Suppressor macrophage treated with lipopolysaccharide for 1 hour (primary cell): Measurements from ENCODE around the gene NR6A1.
A peak's percentile ranks its signal among the peaks of the same experiment; 100 is the strongest.

ENCODE experiments used
- DNase-seq, 3 donors: peaks; one replicate each; pipeline ENCODE4 v3.0.0-alpha.2; 2020 to 2022

NR6A1 gene

DNA sequence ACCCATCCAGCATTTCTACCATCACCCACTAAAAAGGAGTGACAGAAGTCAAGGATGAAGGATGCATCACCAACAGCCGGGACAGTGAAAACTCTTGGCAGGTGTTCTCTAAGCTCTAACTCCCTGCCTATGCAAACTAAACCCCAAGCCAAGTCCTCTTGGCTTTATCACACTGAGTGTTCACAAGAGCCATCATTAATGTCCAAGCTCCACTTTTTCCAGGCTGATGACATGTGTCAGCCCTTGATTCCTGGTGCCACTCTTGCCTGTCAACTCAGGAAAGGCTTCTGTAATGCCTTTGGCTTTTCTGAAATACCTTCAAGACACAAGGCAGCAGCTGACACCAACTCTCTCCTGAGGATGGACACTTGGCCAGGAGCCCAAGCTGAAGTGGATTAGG, 86.9 kb downstream of the NR6A1 start:
- DNase-seq: no peak

DNA sequence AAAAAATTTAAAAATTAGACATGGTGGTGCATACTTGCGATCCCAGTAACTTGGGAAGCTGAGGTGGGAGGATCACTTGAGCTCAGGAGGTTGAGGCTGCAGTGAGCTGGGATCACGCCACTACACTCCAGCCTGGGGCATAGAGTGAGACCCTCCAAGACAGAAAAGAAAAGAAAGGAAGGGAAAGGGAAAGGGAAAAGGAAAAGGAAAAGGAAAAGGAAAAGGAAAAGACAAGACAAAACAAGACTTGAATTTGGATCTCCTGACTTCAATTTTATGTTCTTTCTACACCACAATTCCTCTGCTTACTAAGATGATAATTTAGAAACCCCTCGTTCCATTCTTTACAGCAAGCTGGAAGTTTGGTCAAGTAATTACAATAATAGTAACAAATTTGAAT, 88.1 kb downstream of the NR6A1 start:
- no peak for DNase-seq

DNA sequence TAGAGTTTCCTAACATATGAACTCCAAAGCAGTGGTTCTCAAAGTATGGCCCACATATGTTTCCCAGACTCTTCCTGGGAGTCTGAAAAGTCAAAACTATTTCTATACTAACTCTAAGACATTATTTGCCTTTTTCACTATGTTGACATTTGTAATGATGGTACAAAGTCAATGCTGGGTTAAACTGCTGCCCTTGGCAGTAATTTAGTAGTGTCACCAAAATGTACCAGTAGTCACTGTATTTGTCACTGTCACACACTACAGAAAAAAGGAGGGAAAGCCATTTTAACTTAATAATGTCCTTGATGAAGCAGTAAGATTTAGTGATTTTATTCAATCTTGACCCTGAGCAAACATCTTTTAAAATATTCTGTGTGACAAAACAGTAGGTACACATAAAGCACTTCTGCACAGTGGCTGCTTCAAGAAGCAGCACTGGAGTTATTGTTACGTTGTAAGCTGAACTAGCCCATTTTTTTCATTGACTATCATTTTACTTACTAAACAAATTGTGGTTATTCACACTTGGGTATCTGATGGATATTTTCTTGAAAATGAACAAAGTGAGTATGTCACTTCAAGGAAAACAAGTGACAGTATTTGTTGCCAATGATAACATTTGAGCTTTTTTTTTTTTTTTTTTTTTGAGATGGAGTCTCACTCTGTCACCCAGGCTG, 90.3 kb downstream of the NR6A1 start:
- no peak for DNase-seq

GRCh38 chr9:124680049-124680448, 91.1 kb downstream of the NR6A1 start:
- no peak for DNase-seq

DNA sequence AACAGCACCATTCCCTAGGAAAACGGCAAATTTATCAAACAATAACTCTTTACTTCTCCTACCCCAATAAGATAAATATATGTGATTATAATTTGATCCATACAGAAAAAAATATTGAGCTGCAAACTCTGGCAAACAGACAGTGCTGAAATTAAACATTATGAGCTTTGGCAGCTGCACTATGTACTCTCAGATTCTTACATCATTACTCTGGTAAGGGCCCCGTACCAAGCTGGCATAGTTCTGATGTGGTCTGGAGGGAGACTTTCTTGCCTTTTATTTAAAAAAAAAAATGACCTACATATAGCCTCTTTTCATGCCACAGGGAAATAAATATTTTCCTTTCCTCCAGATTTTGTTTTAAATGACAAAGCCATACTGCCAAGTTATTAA, 95.0 kb downstream of the NR6A1 start:
- DNase-seq: no peak

- DNase-seq: no peak
These were observed 95.6 kb downstream of the NR6A1 start for GRCh38 chr9:124675261-124676158.

- DNase-seq: no peak
These were observed 96.5 kb downstream of the NR6A1 start for GRCh38 chr9:124674651-124675050.

- no peak for DNase-seq
These were observed 98.0 kb downstream of the NR6A1 start for GRCh38 chr9:124673063-124673462.

DNA sequence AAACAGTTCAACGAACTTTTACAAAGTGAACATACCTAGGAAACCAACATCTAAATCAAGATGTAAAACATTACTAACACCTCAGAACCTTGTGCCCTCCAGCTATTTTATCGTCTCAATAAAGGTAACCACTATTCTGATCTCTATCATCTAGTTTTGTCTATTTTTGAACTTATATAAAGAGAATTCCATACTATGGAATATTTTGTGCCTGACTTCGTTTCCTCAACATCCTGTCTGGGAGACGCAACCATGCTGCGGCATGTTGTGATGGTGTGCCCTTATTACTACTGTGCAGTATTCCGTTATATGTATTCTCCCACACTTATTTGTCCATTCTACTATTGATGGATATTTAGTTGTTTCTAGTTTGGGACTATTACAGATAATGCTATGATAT, 99.2 kb downstream of the NR6A1 start:
- no peak for DNase-seq

DNA sequence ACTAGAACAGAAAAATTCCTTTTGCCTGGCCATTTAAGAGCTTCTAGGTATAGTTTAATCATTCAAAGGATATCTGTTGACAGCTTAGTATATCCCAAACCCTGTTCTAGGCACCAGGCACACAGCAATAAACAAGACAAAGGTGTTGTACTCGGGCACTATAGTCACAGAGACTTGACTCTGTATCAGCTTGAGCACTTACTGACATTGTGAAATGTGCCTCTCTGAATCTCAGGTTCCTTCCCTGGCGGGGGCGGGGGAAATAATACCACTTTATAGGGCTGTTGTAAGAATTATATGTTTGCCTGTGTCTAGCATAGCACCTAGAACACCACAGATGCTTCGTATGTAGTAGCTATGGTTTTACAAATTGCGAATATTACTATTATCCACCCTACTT, 104.5 kb downstream of the NR6A1 start:
- DNase-seq: no peak

DNA sequence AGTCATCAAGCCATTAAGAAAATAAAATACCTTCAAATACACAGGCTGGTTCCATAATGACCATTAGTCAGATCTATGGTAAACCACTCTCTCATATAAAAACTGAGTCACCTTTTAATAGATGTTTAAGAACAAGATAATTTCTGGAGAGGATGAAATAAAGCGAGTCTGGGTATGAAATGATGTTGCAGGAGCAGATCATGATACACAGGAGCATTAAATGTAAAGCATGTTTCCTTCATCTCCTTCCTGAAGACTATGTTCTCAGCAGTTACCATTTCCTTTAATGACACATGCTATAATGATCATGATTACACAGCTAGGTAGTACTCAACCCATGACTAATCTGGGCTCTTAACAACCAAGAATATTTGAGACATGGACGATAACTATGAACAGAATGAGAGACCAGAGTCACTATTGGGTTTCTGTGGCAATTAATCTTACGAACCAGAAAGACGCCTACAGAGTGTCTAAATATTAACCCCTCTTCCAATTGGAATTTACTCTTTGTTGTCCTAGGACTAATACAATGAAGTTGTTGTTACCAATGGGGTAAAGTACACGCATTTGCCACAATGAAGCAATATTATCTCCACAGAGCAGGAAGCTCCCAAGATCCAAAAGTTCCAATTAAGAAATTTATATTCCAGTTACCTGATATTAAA, 105.6 kb downstream of the NR6A1 start:
- DNase-seq: peak in 1 of 3 donors; percentile 16

- no peak for DNase-seq
These were observed 107.0 kb downstream of the NR6A1 start for GRCh38 chr9:124664143-124664542.

DNA sequence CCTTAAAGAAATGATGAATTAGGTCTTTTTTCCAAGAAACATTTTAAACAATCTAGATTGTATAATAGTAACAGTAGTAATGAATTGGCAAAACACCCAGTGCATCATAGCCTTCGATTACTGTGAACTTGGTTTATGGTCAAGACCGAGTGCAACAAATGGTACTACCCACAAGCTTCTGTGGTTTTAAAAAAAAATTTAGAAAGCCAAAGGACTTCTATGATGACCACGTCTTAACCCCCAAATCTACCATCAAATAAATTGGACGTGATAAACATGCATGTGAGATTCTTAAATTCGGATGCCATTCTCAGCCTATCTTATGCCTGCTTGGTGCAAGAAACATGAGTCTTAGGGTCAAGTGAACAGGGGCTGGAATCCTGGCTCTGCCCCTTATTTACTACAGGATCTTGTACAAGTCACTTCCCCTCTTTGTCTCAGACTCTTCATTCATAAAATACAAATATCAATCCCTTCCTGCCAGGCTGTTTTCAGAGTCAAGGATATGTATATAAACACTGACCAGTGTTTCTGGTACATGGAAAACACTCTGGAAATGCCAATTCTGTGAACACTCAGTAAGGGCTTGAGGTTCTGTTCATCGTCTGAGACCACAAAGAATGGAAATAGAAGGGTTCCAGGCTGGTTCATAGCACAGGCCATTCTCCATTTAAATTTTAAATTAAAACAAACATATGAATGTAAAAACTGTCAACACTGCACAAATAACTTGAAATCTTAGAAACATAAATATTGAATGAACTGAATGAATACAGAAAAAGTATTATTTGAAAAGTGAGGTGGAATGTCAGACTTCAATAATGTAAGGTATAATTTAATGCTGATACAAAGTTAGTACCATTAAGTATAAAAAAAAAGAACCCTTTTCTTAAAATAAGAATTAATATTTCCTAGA, 107.8 kb downstream of the NR6A1 start:
- DNase-seq: no peak

DNA sequence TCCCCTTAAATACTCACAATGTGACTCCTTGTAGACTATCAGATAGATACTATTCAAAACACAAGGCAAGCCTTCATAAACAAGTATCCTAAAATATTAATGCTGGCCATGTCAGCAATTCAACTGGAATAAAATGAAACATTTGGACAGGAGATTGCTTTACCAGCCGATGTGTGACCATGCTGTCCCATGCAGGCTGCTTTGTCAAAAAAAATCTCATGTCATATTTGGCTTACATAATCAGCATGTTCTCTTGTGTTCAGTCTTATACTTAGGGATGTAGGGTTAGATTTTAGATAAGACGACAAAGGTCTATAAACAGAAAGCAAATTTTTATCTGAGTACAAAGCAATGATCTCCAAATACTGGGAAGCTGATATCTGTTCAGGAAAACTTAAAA, 108.5 kb downstream of the NR6A1 start:
- DNase-seq: no peak

- DNase-seq: no peak
These were observed 109.8 kb downstream of the NR6A1 start for GRCh38 chr9:124661271-124661670.

DNA sequence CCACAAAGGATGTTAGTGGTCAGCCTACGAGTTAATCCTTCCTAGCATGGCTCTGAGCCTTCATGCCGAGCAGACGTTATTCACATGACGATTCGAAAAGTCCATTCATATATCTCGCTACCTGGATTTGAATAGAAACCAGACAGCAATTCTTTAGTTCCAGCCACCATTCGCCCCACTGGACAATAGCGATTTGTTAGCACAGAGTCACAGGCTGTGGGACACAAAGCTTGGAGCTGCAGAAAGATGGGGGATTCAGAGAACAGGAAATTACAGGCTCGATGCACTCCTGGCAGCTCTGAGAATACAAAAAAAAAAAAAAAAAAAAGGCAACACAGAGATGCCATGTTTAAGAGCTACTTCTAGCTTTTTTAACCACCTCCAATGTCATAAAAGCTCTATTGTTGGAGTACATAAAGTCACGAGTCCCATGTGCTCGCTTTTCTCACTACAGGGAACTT, 110.7 kb downstream of the NR6A1 start:
- peak in 2 of 3 donors; percentile 15 to 21 for DNase-seq

- peak; percentile 62 to 74 (median 71) for DNase-seq
These were observed 111.9 kb downstream of the NR6A1 start for GRCh38 chr9:124659099-124659659.

DNA sequence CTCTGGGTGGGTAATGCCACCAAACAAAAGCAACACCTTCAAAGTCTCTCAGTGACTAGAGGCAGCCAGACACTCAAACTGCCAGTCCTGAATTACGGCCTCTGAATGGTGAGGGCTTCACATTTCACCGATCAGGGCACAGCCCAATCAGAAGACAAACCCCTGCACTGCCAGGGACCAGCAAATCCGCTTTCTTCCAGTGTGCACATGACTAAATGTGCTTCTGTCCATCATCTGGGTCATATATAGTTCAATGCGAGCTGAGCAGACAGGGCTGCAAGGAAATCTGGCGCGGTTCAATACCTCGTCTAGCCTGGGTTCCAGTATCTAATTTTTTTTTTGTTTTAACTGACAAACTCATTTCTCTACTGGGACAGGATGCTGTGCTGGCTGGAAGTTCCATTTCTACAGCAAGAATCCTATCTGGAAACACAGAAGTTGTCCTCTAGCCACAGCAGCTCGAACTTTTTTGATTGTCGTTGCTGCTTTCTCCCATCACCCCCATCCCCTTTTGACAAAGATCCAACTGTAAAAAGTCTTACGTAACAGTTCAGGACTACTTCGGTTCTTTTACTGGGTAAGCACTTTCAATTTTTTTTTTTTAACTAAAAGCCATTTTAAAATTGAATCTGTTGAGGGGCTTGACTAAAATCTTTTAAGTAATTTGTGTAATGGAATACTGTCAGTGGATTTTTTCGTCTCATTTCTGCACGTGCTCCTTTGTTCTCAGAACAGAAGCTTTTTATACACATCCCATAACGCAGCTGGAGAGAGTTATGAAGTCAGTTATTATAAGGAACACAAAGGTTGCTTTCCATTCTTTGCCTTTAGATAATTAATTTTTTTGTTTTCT, 112.7 kb downstream of the NR6A1 start:
- peak; percentile 57 to 67 (median 59) for DNase-seq

- no peak for DNase-seq
These were observed 113.6 kb downstream of the NR6A1 start for GRCh38 chr9:124657516-124657915.

GRCh38 chr9:124654431-124654830, 116.7 kb downstream of the NR6A1 start:
- DNase-seq: peak; percentile 19 to 45 (median 23)
